PC-3 (cell line): ENCODE measurements around the gene STX8.

Experiments
- EZH2 ChIP-seq: fragments of 300-600 bp; sonication (generic); IDR thresholded peaks from one replicate; pipeline ENCODE4 v1.6.1; 2017; ENCODE audit warnings: antibody characterized with exemption, mild to moderate bottlenecking, low read length; ENCODE audit not compliant: unreplicated experiment
- TF ChIP-seq, protein P1 (sequence below): fragments of 300-600 bp; sonication (generic); conservative IDR thresholded peaks from 2 replicates; pipeline ENCODE4 v1.5.1; 2017; ENCODE audit warnings: antibody characterized with exemption, low read depth, mild to moderate bottlenecking, low read length

DNA sequence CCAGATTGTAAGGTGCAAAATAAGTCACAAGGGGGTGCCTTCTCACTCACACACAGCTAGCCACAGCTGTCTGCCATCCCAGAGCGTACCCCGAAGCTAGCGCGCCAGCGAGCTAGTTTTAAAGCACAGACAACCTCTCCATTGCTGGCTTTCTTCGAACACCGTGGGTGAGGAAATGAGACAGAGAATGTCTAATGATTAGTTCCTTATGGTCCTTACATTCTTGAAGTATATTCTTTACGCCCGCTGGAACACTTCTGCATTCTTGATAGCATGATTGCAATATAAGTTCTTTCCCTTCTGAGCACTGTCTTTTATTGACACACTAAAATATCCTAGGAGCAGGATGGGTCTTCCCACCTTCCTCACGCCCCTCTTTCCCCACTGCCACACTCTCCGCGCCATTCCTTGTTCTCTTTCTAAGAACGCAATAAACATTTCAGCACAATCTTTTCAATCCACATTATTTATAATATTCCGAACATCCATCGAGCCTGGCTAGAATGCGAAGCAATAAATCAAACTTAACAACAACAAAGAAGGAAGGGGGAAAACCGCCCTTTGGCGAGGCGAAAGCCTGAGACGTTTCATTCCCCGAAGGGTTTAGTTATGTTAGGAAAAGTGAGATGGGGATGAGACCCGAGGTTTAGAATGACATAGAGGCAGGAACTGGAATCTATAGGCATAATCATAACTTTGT is 303.0 kb downstream of the STX8 start:
- TF ChIP-seq, protein P1, sequence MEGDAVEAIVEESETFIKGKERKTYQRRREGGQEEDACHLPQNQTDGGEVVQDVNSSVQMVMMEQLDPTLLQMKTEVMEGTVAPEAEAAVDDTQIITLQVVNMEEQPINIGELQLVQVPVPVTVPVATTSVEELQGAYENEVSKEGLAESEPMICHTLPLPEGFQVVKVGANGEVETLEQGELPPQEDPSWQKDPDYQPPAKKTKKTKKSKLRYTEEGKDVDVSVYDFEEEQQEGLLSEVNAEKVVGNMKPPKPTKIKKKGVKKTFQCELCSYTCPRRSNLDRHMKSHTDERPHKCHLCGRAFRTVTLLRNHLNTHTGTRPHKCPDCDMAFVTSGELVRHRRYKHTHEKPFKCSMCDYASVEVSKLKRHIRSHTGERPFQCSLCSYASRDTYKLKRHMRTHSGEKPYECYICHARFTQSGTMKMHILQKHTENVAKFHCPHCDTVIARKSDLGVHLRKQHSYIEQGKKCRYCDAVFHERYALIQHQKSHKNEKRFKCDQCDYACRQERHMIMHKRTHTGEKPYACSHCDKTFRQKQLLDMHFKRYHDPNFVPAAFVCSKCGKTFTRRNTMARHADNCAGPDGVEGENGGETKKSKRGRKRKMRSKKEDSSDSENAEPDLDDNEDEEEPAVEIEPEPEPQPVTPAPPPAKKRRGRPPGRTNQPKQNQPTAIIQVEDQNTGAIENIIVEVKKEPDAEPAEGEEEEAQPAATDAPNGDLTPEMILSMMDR = no peak
- no peak for TF ChIP-seq EZH2
